ENCODE data around the gene CCL22. TPM values are rescaled to one million over a fixed set of nuclear protein-coding genes. Genes with fewer than 3 reads are reported as not detected.
"Not testable (repeated sequence)": the region's sequence is repeated elsewhere in the genome, so short reads cannot be mapped to it uniquely, and the experiment has no call there.

Gene CCL22
- total RNA-seq, 1 donor from 2014 or later: not detected

- H3K27me3 ChIP-seq (ENCODE audit: control insufficient read depth, insufficient read depth, low read length): peaks cover 2% of the 10 kb centered on the region
- no peak for DNase-seq (ENCODE audit: low read depth)
- no peaks in the 10 kb centered on the region for H3K36me3 ChIP-seq (ENCODE audit: control insufficient read depth, insufficient read depth, low read length)
- no peak overlapping the region for H3K4me3 ChIP-seq (ENCODE audit: low read depth, low read length)
- no peak for TF ChIP-seq CTCF (IDR thresholded peaks at IDR 0.05; ENCODE audit: insufficient read depth, low read length, poor library complexity, severe bottlenecking)
Observed at GRCh38 chr16:57391300-57391699, 32.7 kb downstream of the CCL22 start.

- no peak for TF ChIP-seq CTCF (IDR thresholded peaks at IDR 0.05; ENCODE audit: insufficient read depth, low read length, poor library complexity, severe bottlenecking)
- DNase-seq (ENCODE audit: low read depth): no peak
- H3K36me3 ChIP-seq (ENCODE audit: control insufficient read depth, insufficient read depth, low read length): no peaks in the 10 kb centered on the region
Observed at GRCh38 chr16:57391708-57392107, 33.1 kb downstream of the CCL22 start.

GRCh38 chr16:57392694-57393093 lies 34.1 kb downstream of the CCL22 start:
- Histone ChIP-seq H3K27me3 (ENCODE audit: control insufficient read depth, insufficient read depth, low read length) (peaks cover 2% of the 10 kb centered on the region), H3K36me3 (ENCODE audit: control insufficient read depth, insufficient read depth, low read length) (no peaks in the 10 kb centered on the region), H3K4me3 (ENCODE audit: low read depth, low read length) (no peak overlapping the region)
- no peak for TF ChIP-seq CTCF (IDR thresholded peaks at IDR 0.05; ENCODE audit: insufficient read depth, low read length, poor library complexity, severe bottlenecking)
- DNase-seq (ENCODE audit: low read depth): no peak

More at GRCh38 chr16:57391708-57392107, 33.1 kb downstream of the CCL22 start:
- Histone ChIP-seq H3K4me3 (ENCODE audit: low read depth, low read length) (no peak overlapping the region), H3K27me3 (ENCODE audit: control insufficient read depth, insufficient read depth, low read length) (peaks cover 2% of the 10 kb centered on the region)

- H3K27me3 ChIP-seq (ENCODE audit: control insufficient read depth, insufficient read depth, low read length): peaks cover 2% of the 10 kb centered on the region
- no peak for DNase-seq (ENCODE audit: low read depth)
Observed at GRCh38 chr16:57394444-57394843, 35.9 kb downstream of the CCL22 start.

GRCh38 chr16:57395026-57395425 lies 36.4 kb downstream of the CCL22 start:
- TF ChIP-seq CTCF (IDR thresholded peaks at IDR 0.05; ENCODE audit: insufficient read depth, low read length, poor library complexity, severe bottlenecking): no peak
- H3K4me3 ChIP-seq (ENCODE audit: low read depth, low read length): no peak overlapping the region
- DNase-seq (ENCODE audit: low read depth): no peak

More at GRCh38 chr16:57394444-57394843, 35.9 kb downstream of the CCL22 start:
- Histone ChIP-seq H3K4me3 (ENCODE audit: low read depth, low read length) (no peak overlapping the region), H3K36me3 (ENCODE audit: control insufficient read depth, insufficient read depth, low read length) (no peaks in the 10 kb centered on the region)
- TF ChIP-seq CTCF (IDR thresholded peaks at IDR 0.05; ENCODE audit: insufficient read depth, low read length, poor library complexity, severe bottlenecking): no peak

GRCh38 chr16:57396786-57397185 lies 38.2 kb downstream of the CCL22 start:
- no peaks in the 10 kb centered on the region for H3K36me3 ChIP-seq (ENCODE audit: control insufficient read depth, insufficient read depth, low read length)
- H3K27me3 ChIP-seq (ENCODE audit: control insufficient read depth, insufficient read depth, low read length): peaks cover 2% of the 10 kb centered on the region
- no peak for TF ChIP-seq CTCF (IDR thresholded peaks at IDR 0.05; ENCODE audit: insufficient read depth, low read length, poor library complexity, severe bottlenecking)
- no peak for DNase-seq (ENCODE audit: low read depth)
- no peak overlapping the region for H3K4me3 ChIP-seq (ENCODE audit: low read depth, low read length)

More at GRCh38 chr16:57395026-57395425, 36.4 kb downstream of the CCL22 start:
- Histone ChIP-seq H3K36me3 (ENCODE audit: control insufficient read depth, insufficient read depth, low read length) (no peaks in the 10 kb centered on the region), H3K27me3 (ENCODE audit: control insufficient read depth, insufficient read depth, low read length) (peaks cover 2% of the 10 kb centered on the region)

GRCh38 chr16:57397493-57397892 lies 38.9 kb downstream of the CCL22 start:
- H3K36me3 ChIP-seq (ENCODE audit: control insufficient read depth, insufficient read depth, low read length); H3K27me3 ChIP-seq (ENCODE audit: control insufficient read depth, insufficient read depth, low read length); DNase-seq (ENCODE audit: low read depth); H3K4me3 ChIP-seq (ENCODE audit: low read depth, low read length): not testable (repeated sequence)
